SJCRH30 (cell line): Measurements from ENCODE around the gene COL27A1. TPM values are rescaled to one million over a fixed set of nuclear protein-coding genes. Genes with fewer than 3 reads are reported as not detected.

Source experiments
- DNase-seq, 2 experiments: peaks; one replicate each; pipeline ENCODE4 v3.0.0-alpha.2; 2015 to 2020
- H3K27ac ChIP-seq: fragments of 250-450 bp; sonication (Bioruptor Pico); 2 replicates; pipeline ENCODE4 v1.5.1; 2020; ENCODE audit warnings: mild to moderate bottlenecking, moderate library complexity
- H3K27me3 ChIP-seq: fragments of 250-450 bp; sonication (Bioruptor Pico); 2 replicates; pipeline ENCODE4 v1.5.1; 2020; ENCODE audit warnings: mild to moderate bottlenecking, moderate library complexity
- H3K36me3 ChIP-seq: fragments of 250-450 bp; sonication (Bioruptor Pico); 2 replicates; pipeline ENCODE4 v1.5.1; 2020; ENCODE audit warnings: mild to moderate bottlenecking, moderate library complexity
- H3K4me1 ChIP-seq: fragments of 250-450 bp; sonication (Bioruptor Pico); 2 replicates; pipeline ENCODE4 v1.5.1; 2020; ENCODE audit warnings: mild to moderate bottlenecking, moderate library complexity
- H3K4me3 ChIP-seq: fragments of 250-450 bp; sonication (Bioruptor Pico); 2 replicates; pipeline ENCODE4 v1.5.1; 2020; ENCODE audit warnings: mild to moderate bottlenecking, moderate library complexity
- H3K9me3 ChIP-seq: fragments of 250-450 bp; sonication (Bioruptor Pico); replicated peaks from 2 replicates; pipeline ENCODE4 v1.5.1; 2020; ENCODE audit warnings: mild to moderate bottlenecking, moderate library complexity
- total RNA-seq: library from RNA; depleted of rRNA; stranded (reverse); fragments of >200 nt; shearing (Covaris generic); gene quantifications from 2 replicates; pipeline ENCODE4 v1.2.3, GENCODE V29; 2014

Gene COL27A1
- total RNA-seq, 1 experiment from 2014 or later = 18.6 TPM

- peaks cover 11% of the 10 kb centered on the region for H3K4me1 ChIP-seq
- H3K4me3 ChIP-seq = no peak overlapping the region
- H3K9me3 ChIP-seq = no peaks in the 10 kb centered on the region
- no peaks in the 10 kb centered on the region; the same call in 1 of the 2 replicates for H3K36me3 ChIP-seq
- DNase-seq = no peak
- no peaks in the 10 kb centered on the region for H3K27me3 ChIP-seq
- no peak overlapping the region for H3K27ac ChIP-seq
Observed at GRCh38 chr9:114231719-114232449, 76.5 kb downstream of the COL27A1 start.

GRCh38 chr9:114233491-114234185, 78.3 kb downstream of the COL27A1 start:
- H3K36me3 ChIP-seq = no peaks in the 10 kb centered on the region; the same call in 1 of the 2 replicates
- no peak for DNase-seq
- no peak overlapping the region for H3K4me3 ChIP-seq
- no peaks in the 10 kb centered on the region for H3K27me3 ChIP-seq
- H3K9me3 ChIP-seq = no peaks in the 10 kb centered on the region
- H3K27ac ChIP-seq = no peak overlapping the region
- H3K4me1 ChIP-seq = no peaks in the 10 kb centered on the region

GRCh38 chr9:114235033-114235661, 79.8 kb downstream of the COL27A1 start:
- H3K4me1 ChIP-seq = no peaks in the 10 kb centered on the region
- H3K4me3 ChIP-seq = no peak overlapping the region
- H3K36me3 ChIP-seq = no peaks in the 10 kb centered on the region; the same call in 1 of the 2 replicates
- H3K27ac ChIP-seq = no peak overlapping the region
- H3K27me3 ChIP-seq = no peaks in the 10 kb centered on the region
- no peak for DNase-seq
- H3K9me3 ChIP-seq = no peaks in the 10 kb centered on the region

GRCh38 chr9:114236391-114237138, 81.2 kb downstream of the COL27A1 start:
- Histone ChIP-seq H3K27me3 (no peaks in the 10 kb centered on the region), H3K27ac (no peak overlapping the region), H3K9me3 (no peaks in the 10 kb centered on the region), H3K4me1 (no peaks in the 10 kb centered on the region), H3K4me3 (no peak overlapping the region), H3K36me3 (no peaks in the 10 kb centered on the region; the same call in 1 of the 2 replicates)
- no peak for DNase-seq

GRCh38 chr9:114237247-114237646, 81.9 kb downstream of the COL27A1 start:
- no peaks in the 10 kb centered on the region for H3K4me1 ChIP-seq
- no peak overlapping the region for H3K27ac ChIP-seq
- H3K27me3 ChIP-seq = no peaks in the 10 kb centered on the region

GRCh38 chr9:114237781-114238180, 82.4 kb downstream of the COL27A1 start:
- Histone ChIP-seq H3K4me1 (no peaks in the 10 kb centered on the region), H3K4me3 (no peak overlapping the region), H3K36me3 (no peaks in the 10 kb centered on the region; the same call in 1 of the 2 replicates), H3K9me3 (no peaks in the 10 kb centered on the region), H3K27ac (no peak overlapping the region), H3K27me3 (no peaks in the 10 kb centered on the region)
- no peak for DNase-seq

More at GRCh38 chr9:114237247-114237646, 81.9 kb downstream of the COL27A1 start:
- no peak for DNase-seq
- H3K4me3 ChIP-seq = no peak overlapping the region
- H3K36me3 ChIP-seq = no peaks in the 10 kb centered on the region; the same call in 1 of the 2 replicates
- H3K9me3 ChIP-seq = no peaks in the 10 kb centered on the region

- no peak overlapping the region for H3K27ac ChIP-seq
- H3K27me3 ChIP-seq = no peaks in the 10 kb centered on the region
- no peaks in the 10 kb centered on the region for H3K4me1 ChIP-seq
- H3K9me3 ChIP-seq = no peaks in the 10 kb centered on the region
- H3K36me3 ChIP-seq = no peaks in the 10 kb centered on the region; the same call in 1 of the 2 replicates
- no peak for DNase-seq
- no peak overlapping the region for H3K4me3 ChIP-seq
Observed at GRCh38 chr9:114238472-114238871, 83.1 kb downstream of the COL27A1 start.

GRCh38 chr9:114238891-114239875, 83.8 kb downstream of the COL27A1 start:
- H3K4me1 ChIP-seq = no peaks in the 10 kb centered on the region
- no peak for DNase-seq
- H3K36me3 ChIP-seq = no peaks in the 10 kb centered on the region; the same call in 1 of the 2 replicates
- H3K27me3 ChIP-seq = no peaks in the 10 kb centered on the region
- no peaks in the 10 kb centered on the region for H3K9me3 ChIP-seq
- no peak overlapping the region for H3K27ac ChIP-seq
- no peak overlapping the region for H3K4me3 ChIP-seq

- no peaks in the 10 kb centered on the region for H3K27me3 ChIP-seq
- H3K4me1 ChIP-seq = no peaks in the 10 kb centered on the region; the same call in 1 of the 2 replicates
- no peak overlapping the region for H3K27ac ChIP-seq
- DNase-seq = no peak
- no peaks in the 10 kb centered on the region; the same call in 1 of the 2 replicates for H3K36me3 ChIP-seq
- no peaks in the 10 kb centered on the region for H3K9me3 ChIP-seq
- no peak overlapping the region for H3K4me3 ChIP-seq
Observed at GRCh38 chr9:114240216-114240615, 84.9 kb downstream of the COL27A1 start.

GRCh38 chr9:114240647-114241558, 85.6 kb downstream of the COL27A1 start:
- no peak for DNase-seq
- H3K36me3 ChIP-seq = peaks cover 2% of the 10 kb centered on the region; the same call in 1 of the 2 replicates
- no peak overlapping the region for H3K27ac ChIP-seq
- no peaks in the 10 kb centered on the region for H3K9me3 ChIP-seq
- peaks cover 2% of the 10 kb centered on the region for H3K4me1 ChIP-seq
- no peaks in the 10 kb centered on the region for H3K27me3 ChIP-seq
- H3K4me3 ChIP-seq = no peak overlapping the region

- DNase-seq = no peak
- peaks cover 7% of the 10 kb centered on the region; the same call in 1 of the 2 replicates for H3K36me3 ChIP-seq
- H3K27ac ChIP-seq = no peak overlapping the region
- H3K27me3 ChIP-seq = no peaks in the 10 kb centered on the region
- H3K9me3 ChIP-seq = no peaks in the 10 kb centered on the region
- H3K4me1 ChIP-seq = peaks cover 18% of the 10 kb centered on the region
- H3K4me3 ChIP-seq = no peak overlapping the region
Observed at GRCh38 chr9:114242837-114243236, 87.5 kb downstream of the COL27A1 start.

GRCh38 chr9:114243240-114243639, 87.9 kb downstream of the COL27A1 start:
- DNase-seq = no peak
- Histone ChIP-seq H3K4me1 (peaks cover 18% of the 10 kb centered on the region), H3K27ac (no peak overlapping the region), H3K27me3 (no peaks in the 10 kb centered on the region), H3K9me3 (no peaks in the 10 kb centered on the region), H3K36me3 (peaks cover 7% of the 10 kb centered on the region; the same call in 1 of the 2 replicates), H3K4me3 (no peak overlapping the region)

- peak; percentile 24 to 25 for DNase-seq
- H3K27ac ChIP-seq = no peak overlapping the region
- H3K4me1 ChIP-seq = peaks cover 18% of the 10 kb centered on the region
- H3K4me3 ChIP-seq = no peak overlapping the region
- H3K9me3 ChIP-seq = no peaks in the 10 kb centered on the region
- H3K27me3 ChIP-seq = no peaks in the 10 kb centered on the region
- H3K36me3 ChIP-seq = peaks cover 12% of the 10 kb centered on the region; the same call in 1 of the 2 replicates
Observed at GRCh38 chr9:114244570-114244969, 89.2 kb downstream of the COL27A1 start.
